Gastrocnemius medialis (tissue), 4 donors: Measurements from ENCODE around the gene CLPTM1L.

Experiments used
- CTCF ChIP-seq, 5 experiments: fragments of 450-650 bp in 3 of 5; fragments of 200-600 bp in 2 of 5; sonication (generic) in 2 of 5; IDR thresholded peaks in 4 of 5; conservative IDR thresholded peaks in 1 of 5; 1 replicate in 4 of 5; 2 replicates in 1 of 5; pipeline ENCODE4 v1.5.1; 2016 to 2019; ENCODE audit warnings: antibody characterized with exemption in 5 of 5, mild to moderate bottlenecking in 3 of 5, moderate library complexity in 3 of 5
- POLR2A ChIP-seq, 2 donors: fragments of 450-650 bp; IDR thresholded peaks; one replicate each; pipeline ENCODE4 v1.6.1; 2017; ENCODE audit warnings: antibody characterized with exemption in 2 of 2, mild to moderate bottlenecking in 2 of 2, moderate library complexity in 2 of 2

GRCh38 chr5:1387059-1387755 is 42.3 kb upstream of the CLPTM1L start:
- TF ChIP-seq POLR2A (IDR thresholded peaks at IDR 0.05), result no peak
- no peak for TF ChIP-seq CTCF (IDR thresholded peaks at IDR 0.05 in 4 of 5, conservative IDR thresholded peaks at IDR 0.05 in 1 of 5)
